Sigmoid colon (tissue), 4 donors: ENCODE measurements around the gene POLK.

Experiments
- EP300 ChIP-seq, 4 donors: sonication (generic); formaldehyde crosslinking; IDR thresholded peaks; one replicate each; pipeline ENCODE4 v1.6.1; 2017; ENCODE audit warnings: antibody characterized with exemption in 4 of 4
- POLR2A ChIP-seq, 2 donors: fragments of 450-650 bp; IDR thresholded peaks; one replicate each; pipeline ENCODE4 v1.6.1; 2016; ENCODE audit warnings: antibody characterized with exemption in 2 of 2, mild to moderate bottlenecking in 2 of 2, moderate library complexity in 2 of 2
- TF ChIP-seq, protein P1 (sequence below), 4 experiments: fragments of 450-650 bp in 3 of 4; fragments of 200-600 bp in 1 of 4; IDR thresholded peaks; one replicate each; pipeline ENCODE4 v1.5.1; 2016 to 2019; ENCODE audit warnings: antibody characterized with exemption in 4 of 4, mild to moderate bottlenecking in 3 of 4, moderate library complexity in 2 of 4

- TF ChIP-seq, protein P1, sequence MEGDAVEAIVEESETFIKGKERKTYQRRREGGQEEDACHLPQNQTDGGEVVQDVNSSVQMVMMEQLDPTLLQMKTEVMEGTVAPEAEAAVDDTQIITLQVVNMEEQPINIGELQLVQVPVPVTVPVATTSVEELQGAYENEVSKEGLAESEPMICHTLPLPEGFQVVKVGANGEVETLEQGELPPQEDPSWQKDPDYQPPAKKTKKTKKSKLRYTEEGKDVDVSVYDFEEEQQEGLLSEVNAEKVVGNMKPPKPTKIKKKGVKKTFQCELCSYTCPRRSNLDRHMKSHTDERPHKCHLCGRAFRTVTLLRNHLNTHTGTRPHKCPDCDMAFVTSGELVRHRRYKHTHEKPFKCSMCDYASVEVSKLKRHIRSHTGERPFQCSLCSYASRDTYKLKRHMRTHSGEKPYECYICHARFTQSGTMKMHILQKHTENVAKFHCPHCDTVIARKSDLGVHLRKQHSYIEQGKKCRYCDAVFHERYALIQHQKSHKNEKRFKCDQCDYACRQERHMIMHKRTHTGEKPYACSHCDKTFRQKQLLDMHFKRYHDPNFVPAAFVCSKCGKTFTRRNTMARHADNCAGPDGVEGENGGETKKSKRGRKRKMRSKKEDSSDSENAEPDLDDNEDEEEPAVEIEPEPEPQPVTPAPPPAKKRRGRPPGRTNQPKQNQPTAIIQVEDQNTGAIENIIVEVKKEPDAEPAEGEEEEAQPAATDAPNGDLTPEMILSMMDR (IDR thresholded peaks at IDR 0.05): no peak
- TF ChIP-seq POLR2A (IDR thresholded peaks at IDR 0.05) (no peak), EP300 (IDR thresholded peaks at IDR 0.05) (no peak)
Measured at GRCh38 chr5:75524071-75524470, 12.4 kb downstream of the POLK start.
